HS-27A (cell line): ENCODE results near the gene RSPH3.
A peak's percentile ranks its signal among the peaks of the same experiment; 100 is the strongest.
"Not testable (repeated sequence)": the region's sequence is repeated elsewhere in the genome, so short reads cannot be mapped to it uniquely, and the experiment has no call there.

ENCODE experiments used
- DNase-seq: peaks from one replicate; pipeline ENCODE4 v3.0.0-alpha.2; 2012; ENCODE audit warnings: low read depth, missing footprints

Gene RSPH3

DNA sequence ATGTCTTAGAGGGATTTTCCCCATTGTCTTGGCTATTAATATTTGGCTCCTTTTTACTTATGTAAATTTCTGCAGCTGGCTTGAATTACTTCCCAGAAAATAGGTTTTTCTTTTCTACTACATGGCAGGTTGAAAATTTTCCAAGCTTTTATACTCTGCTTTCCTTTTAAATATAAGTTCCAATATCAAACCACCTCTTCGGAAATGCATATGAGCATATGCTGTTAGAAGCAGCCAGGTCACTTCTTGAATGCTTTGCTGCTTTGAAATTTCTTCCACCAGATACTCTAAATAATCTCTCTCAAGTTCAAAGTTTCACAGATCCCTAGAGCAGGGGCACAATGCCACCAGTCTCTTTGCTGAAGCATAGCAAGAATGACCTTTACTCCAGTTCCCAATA is 25.2 kb upstream of the RSPH3 start:
- DNase-seq: not testable (repeated sequence)

DNA sequence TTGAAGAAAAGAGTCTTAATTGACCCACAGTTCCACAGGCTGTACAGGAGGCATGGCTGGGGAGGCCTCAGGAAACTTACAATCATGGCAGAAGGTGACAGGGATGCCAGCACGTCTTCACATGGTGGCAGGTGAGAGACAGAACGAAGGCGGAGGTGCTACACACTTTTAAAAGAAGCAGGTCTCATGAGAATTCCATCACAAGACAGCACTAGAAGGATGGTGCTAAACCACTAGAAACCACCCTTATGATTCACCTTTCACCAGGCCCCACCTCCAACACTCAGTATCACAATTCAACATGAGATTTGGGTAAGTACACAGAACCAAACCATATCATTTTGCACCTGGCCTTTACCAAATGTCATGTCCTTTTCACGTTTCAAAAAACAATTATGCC is 23.9 kb upstream of the RSPH3 start:
- DNase-seq: no peak

DNA sequence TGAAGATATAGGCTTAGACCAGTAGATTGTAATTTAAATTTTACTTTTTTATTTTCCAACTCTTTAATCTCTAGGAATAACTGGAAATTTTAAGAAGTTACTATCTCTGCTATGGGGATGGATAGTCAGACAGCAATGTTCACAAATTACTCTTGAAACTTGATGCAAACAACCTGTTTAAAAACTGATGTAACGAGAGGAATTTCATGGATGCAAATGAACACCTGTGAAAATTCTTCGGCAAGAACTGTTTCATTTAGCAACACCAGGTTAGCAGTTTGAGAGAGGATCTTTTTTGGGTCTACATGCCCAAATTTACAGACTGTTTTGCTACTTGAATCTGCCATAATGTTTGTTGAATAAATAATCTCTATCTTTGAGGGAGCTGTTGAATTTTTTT is 20.0 kb upstream of the RSPH3 start:
- no peak for DNase-seq

DNA sequence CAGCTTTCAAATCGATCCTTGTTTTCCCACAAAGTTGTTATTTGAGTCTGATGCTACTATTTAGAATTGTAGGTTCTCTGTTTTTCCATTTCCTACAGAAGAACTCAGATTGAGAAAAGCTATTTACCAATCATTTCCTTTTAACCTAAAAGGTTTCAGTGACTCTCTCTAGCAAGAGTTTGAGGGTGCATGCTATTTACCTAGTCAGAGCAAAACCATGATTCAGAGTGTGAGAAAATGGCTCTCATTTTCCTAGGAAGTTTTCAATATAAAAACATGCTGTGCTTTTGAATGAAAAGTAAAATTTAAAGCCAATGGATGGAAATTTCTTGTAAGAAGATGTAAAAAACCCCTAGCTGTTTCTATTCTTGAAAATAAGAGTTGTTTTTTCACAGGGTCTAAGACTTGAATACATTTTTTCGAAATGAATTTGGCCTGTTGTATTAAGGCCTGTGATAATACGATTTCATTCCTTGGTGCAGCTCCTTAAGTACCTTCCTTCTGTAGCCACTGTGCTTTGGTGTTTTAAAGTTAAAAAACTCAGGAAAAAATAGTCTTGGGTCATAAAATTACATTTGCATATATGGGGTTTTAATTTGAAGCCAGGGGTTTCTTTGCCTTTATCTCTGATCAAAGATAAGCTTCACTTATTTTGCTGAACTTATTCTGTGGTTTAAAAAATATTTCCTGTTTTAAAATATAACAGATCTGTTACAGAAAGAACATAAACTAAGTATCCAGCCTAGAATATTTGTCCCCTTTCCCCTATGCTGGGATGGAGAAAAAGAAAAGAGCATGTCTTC is 18.0 kb upstream of the RSPH3 start:
- no peak for DNase-seq

DNA sequence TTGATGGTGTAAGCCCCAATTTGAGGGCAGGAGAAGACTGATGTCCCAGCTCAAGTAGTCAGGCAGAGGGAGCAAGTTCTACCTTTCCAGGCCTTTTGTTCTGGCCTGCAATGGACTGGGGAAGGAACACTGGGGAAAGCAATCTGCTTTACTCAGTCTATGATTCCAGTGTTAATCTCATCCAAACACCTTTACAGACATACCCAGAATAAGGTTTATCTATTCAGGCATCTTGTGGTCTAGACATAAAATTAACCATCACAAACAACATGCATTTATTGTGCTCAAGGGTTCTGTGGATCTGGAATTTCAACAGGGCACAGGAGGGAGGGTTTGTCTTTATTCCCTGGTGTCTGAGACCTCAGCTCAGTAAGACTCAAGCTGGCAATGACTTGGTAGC is 14.4 kb upstream of the RSPH3 start:
- no peak for DNase-seq

DNA sequence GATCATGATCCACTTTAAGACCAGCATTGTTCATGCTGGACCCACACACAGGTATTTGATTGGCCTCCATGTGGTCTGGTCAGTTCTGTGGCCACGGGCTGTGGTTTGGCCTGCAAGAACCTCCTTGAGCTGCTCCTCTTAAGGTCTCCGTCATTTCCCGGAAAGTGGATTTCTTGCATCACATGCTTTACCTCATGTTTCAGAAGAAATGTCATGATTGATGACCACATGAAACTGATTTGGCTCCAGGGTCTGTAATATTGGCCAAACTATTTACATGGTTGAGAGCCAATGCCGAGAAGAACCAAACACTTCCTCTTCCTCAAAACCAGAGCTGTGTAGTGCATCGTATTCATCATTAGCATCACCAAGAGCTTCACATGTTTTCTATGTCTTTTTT is 13.2 kb upstream of the RSPH3 start:
- DNase-seq: no peak

DNA sequence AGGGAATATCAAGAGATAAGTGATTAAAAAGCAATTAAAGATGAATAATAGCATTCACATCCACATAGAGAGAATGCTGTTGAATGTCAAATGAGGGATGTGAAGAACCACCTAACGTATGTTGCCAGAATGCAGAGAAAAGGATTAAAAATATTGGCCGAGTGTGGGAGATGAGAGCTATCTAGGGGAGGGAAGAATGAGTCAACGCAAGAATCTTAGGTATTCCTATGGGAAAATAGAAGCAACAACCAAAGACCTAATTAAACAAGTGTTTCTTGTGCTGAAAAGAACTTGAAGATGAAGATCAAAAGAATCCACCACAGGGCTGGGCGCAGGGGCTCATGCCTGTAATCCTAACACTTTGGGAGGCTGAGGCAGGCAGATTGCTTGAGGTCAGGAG is 12.2 kb upstream of the RSPH3 start:
- no peak for DNase-seq

DNA sequence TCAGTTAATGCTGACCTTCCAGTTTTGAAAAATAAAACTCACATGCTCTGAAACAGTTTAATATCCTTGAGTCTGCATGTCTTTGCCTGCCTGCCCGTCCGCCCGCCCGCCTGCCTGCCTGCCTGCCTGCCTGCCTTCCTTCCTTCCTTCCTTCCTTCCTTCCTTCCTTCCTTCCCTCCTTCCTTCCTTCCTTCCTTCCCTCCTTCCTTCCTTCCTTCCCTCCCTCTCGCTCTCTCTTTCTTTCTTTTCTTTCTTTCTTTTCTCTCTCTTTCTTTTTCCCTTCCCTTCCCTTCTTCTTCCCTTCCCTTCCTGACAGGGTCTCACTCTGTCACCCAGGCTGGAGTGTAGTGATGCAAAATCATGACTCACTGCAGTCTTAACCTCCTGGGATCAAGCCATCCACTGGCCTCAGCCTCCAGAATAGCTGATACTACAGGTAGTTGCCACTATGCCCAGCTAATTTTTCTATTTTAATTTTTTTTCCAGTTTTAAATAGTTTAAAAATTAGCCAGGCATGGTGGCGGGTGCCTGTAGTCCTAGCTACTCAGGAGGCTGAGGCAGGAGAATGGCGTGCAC is 10.1 kb upstream of the RSPH3 start:
- not testable (repeated sequence) for DNase-seq

DNA sequence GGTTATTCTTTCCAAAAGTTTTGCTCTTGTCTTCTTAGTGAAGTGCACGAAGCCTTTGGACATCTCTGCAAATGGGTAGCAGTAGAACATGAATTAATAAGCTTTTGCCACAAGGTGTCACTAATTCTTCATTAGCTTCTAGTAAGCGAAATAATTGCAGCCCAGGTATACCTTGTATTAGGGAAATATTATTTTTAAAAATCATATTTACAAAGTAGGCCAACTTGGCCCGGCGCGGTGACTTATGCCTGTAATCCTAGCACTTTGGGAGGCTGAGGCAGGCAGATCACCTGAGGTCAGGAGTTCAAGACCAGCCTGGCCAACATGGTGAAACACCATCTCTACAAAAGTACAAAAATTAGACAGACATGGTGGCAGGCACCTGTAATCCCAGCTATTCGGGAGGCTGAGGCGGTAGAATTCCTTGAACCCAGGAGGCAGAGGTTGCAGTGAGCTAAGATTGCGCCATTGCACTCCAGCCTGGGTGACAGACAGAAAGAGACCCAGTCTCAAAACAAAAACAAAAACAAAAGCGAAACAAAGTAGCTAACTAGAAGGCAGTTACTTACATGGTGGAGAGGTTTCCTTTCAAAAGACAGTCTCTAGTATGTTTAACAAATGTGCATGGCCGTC is 8.8 kb upstream of the RSPH3 start:
- no peak for DNase-seq

DNA sequence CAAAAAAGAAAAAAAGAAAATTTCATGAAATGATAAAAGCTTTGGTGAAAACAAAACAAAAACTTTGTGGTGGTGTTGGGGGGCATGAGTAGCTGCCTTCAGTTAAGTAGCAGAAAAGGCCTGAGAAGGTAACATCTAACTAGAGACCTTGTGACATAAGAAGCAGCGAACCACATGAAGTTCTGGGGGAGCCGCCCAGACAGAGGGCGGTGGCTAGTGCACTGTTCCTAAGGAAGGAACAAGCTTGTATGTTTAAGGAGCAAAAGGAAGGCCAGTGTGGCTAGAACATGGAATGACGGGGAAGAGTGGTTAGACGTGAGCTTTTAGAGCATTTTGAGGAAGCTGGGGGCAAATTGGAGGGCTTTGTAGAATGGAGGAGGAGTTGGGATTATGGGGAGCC is 7.5 kb upstream of the RSPH3 start:
- no peak for DNase-seq

DNA sequence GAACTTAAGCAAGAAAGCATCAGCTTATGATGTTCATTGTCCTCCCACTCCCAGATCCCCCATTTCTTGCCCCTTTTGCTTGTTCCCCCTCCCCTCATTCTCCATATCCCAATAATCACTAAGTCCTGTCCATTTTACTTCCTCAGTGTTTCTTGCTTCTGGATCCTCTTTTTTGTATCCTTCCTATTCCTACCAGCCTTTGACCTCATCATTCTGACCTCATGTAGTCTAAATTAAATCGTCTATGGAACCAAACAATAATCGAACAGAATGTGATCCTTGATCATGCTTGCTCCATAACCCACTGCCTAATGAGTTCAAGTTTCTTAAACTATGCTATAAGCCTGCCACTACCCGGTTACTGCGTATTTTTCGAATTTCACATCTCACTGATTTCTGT is 5.4 kb upstream of the RSPH3 start:
- no peak for DNase-seq

DNA sequence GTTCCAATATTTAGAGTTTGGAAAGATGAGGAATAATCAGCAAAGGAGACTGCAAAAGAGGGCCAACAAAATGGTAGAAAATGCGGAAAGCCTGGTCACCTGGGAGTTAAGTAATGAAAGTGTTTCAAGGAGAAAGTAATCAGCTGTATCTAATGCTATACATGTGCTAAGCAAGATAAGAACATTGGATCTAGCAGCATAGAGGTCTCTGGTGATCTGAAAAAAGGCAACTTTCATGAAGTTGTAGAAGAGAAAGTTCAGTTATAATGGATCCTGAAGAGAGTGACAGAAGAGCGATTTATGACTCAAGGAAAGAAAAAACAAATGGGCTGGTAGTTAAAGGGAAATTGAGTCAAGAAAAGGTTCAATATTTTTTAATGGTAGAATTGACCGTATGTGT is 4.6 kb upstream of the RSPH3 start:
- DNase-seq: no peak

DNA sequence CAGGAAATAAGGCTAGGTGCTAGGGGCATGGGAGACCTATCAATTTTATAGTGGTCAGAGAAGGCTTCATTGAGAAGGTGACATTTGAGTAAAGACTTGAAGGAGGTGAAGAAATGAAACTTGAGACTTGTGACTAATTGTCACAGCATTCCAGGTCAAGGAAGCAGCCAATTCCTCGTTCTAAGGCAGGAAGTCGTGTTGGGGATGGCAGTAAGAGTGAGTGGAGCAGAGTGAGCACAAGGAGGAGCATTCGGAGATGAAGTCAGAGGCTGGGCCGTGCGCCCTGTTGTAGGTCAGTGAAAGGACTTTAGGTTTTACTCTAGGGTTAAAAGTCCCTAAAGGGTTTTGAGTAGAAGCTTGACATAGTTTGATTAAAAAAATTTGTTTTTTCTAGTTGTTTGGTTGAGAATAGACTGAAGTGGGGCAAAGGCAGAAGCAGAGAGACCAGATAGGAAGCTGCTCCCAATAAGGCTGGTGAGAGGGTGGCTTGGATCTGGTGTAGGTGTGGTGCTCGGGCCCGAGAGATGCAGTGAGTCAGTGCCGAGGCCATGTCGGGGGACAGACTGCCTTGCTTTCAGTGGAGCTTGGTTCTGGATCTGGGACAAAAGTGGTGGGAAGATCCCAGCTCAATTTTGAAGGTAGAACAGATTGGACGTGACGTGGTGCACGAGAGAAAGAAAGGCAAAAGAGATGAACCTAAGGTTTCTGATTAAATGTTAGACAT is 2.6 kb upstream of the RSPH3 start:
- DNase-seq: peak; percentile 56

DNA sequence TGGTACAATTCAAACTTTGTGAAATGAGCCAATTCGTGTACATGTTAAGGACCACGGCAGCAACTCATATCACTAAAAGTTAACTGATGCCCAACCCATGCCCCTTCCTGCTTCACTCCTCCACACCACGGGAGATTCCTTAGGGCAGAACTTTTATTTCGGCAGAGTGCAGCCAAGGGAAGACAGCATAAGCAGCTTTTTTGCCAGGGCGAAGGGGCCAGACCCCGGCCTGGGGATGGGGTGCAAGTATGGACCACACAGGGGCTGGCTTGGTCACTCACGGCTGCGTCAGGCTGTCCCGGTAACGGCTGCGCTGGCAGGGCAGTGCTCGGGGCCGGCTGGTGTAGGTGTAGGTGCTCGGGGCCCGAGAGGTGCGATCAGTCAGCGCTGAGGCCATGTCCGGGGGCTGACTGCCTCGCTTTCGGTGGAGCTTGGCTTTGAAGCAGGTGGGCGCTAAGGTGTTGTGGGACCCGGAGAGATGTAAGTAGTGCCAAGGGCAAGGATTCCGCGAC is 792 bp downstream of the RSPH3 start:
- DNase-seq: no peak

DNA sequence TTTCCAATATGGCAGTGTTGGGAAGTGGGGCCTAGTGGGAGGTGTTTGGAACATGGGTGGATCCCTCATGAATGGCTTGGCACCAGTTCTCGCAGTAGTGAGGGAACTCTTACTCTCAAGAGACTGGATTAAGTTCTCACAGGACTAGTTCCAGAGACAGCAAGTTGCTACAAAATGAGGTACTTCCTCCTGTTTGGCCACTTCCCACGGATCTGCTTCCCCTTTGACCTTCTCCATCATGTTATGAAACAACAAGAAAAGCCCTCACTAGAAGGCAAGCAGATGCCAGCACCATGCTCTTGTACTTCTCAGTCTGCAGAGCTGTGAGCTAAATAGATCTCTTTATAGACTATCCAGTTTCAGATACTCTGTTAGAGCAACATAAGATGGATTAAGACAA is 3.1 kb downstream of the RSPH3 start:
- no peak for DNase-seq

DNA sequence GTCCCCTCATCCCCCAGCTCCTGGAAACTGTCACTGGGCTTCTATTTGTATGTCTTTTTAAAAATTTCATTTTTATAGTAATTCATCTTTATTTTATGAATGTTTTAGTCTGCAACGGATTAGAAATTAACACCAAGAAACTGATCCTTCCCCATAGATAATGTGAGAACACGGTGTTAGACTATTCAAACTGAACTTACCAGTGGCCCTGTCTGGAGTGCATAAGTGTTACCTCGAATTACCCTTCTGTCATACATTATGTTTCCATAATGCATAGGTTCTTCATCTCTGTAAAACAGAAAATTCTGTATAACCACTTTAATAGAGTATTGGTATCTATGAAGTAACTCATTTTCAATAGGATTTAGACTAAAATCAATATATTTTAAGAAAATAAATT is 6.4 kb downstream of the RSPH3 start:
- no peak for DNase-seq

DNA sequence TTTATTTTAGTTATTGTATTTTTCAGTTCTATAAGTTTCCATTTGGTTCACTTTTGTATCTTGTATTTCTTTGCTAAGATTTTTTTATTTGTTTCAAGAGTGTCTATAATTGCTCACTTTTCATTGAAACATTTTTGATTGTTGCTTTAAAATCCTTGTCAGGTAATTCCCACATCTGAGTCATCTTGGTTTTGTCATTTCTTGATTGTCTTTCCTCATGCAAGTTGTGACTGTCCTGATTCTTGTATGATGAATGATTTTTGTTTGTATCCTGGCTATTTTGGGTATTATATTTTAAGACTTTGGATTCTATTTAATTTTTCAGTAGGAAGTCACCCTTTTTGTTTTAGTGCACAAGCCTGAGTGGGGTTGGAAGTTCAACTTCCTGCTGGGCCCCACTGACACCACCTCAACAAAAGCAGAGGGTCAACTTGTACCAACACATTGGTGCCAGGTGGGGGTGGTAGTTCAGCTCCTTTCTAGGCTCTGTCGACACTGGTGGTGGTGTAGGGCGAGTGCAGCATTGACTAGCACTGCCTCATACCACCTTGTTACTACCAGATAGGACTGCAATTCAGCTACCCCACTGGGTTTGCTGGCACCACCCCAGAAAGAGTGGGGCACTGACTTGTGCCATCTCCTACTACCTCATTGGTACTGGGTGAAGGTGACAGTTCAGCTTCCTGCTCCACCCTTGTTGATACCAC is 8.8 kb downstream of the RSPH3 start:
- no peak for DNase-seq

DNA sequence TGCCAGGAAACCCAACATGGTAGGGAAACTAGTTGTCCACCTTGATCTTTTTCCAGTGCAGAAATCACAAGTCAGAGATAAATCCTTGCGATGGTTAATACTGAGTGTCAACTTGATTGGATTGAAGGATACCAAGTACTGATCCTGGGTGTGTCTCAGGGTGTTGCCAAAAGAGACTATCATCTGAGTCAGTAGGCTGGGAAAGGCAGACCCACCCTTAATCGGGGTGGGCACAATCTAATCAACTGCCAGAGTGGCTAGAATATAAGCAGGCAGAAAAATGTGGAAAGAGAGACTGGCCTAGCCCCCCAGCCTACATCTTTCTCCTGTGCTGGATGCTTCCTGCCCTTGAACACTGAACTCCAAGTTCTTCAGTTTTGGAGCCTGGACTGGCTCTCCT is 10.3 kb downstream of the RSPH3 start:
- DNase-seq: not testable (repeated sequence)

DNA sequence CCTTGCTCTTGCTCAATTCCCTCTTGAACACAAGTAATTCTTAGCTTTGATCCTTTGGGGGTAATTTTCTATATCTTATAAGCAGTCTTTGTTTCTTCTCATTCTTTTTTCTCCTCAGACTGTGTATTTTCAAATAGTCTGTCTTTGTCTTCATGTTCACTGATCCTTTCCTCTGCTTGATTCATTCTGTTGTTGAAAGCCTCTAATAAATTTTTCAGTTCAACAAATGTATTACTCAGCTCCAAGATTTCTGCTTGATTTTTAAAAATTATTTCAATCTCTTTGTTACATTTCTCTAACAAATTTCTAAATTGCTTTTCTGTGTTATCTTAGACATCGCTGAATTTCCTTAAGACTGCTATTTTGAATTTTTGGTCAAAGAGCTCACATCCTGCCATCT is 11.5 kb downstream of the RSPH3 start:
- no peak for DNase-seq

DNA sequence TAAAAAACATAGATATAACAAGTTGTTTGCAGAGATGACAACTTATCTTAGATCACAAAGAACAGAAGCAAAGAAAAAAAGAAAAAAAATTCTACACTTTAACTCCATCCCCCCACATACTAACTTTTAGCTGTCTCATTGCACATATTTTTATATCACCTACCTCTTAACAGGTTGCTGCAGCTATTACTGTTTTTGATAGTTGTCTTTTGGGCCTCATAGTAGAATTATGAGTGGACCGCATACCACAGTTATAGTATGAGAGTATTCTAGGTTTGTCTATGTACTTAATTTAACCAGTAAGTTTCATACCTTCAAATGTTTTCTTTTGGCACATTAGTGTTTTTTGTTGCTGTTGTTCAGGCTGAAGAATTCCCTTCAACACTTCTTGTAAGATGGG is 12.3 kb downstream of the RSPH3 start:
- DNase-seq: no peak

DNA sequence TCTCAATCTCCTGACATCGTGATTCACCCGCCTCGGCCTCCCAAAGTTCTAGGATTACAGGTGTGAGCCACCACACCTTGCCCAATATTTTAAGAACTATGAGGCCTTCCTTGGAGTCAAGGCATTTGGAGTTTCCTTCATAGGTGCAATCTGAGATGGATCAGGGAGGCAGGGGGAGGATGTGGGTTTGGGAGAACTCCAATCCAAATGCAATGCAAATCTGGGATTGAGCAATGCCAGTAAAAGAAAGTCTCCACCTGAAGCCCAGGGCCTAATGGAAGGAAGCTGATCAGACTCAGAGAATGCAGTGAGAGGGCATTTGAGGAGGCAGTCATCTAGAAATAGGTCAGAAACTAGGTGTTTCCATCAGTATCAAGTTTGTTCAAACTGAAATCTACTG is 21.2 kb downstream of the RSPH3 start:
- DNase-seq: no peak

DNA sequence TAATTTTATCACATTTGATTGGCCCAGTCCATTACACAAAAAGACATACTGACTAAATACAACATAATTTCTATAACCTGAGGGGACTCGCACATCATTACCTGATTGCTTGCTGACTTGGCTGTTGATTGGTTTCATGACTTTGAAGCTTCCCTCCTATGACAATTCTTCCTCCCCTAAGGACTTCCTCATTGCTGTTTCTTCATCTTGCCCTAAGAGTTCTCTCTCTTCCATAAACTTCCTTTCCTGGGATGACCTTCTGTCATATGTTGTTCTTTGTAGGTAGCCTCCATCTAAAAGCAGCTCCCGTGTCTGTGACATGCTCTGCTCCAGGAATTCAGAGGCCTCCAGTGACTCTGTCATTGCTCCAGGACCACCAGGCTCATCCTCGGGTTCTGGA is 22.6 kb downstream of the RSPH3 start:
- DNase-seq: no peak
